Measurements from ENCODE around the gene MTF1.

MTF1 gene

DNA sequence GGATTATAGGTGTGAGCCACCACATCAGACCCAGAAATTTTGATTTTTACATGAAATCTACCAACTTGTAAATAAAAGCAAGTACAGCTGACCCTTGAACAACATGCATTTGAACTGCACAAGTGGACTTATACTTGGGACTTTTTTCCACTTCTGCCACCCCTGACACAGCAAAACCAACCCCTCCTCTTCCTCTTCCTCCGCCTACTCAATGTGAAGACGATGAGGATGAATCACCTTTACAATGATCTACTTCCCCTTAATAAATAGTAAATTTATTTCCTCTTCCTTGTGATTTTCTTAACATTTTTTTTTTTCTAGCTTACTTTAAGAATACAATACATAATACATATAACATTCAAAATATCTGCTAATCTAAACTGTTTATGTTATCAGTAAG lies 33.9 kb downstream of the MTF1 start:
- no peak for DNase-seq

DNA sequence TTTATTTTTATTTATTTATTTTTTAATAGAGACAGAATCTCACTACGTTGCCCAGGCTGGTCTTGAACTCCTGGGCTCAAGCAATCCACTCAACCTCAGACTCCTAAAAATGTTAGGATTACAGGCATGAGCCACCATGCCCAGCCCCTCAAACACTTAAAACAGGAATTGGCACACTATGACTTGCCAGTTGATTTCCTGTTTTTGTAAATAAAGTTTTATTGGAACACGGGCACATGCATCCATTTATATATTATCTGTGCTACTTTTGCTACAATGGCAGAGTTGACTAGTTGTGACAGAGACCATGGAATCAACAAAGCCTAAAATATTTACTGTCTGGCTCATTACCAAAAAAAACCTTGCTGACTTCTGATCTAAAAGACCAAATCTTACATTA lies 35.4 kb downstream of the MTF1 start:
- no peak for DNase-seq

DNA sequence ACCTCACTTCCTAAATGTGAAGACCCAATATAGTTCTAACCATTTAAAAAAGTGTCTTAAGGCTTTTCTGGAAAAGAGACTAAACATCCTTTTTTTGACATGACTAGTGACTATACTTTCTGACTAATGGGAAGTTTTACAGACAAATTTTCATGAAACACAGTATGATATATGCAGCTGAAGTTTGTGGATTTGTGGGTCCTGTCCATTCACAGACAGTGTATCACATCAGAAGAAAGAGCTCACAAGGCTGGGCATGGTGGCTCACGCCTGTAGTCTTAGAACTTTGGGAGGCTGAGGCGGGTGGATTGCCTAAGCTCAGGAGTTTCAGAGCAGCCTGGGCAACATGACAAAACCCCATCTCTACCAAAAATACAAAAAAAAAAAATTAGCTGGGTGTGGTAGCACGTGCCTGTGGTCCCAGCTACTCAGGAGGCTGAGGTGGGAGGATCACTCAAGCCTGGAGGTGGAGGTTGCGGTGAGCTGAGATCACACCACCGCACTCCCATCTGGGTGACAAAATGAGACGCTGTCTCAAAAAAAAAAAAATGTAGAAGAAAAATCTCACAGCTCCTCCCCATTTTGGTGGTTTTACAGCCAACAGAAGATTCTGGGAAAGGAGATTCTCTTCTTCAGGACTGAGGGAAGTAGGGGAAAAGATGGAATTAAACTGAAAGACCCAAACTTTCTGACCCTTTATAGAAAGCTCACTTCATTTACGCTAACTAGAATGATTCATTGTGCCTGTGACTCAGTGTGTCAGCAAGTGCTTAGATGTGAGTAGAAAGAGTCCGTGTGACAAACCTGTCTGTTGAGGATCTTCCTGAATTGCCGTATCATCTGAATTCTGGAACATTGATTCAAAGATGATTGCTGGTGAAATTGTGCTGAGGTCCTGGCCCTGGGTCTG lies 36.2 kb downstream of the MTF1 start:
- no peak for DNase-seq

DNA sequence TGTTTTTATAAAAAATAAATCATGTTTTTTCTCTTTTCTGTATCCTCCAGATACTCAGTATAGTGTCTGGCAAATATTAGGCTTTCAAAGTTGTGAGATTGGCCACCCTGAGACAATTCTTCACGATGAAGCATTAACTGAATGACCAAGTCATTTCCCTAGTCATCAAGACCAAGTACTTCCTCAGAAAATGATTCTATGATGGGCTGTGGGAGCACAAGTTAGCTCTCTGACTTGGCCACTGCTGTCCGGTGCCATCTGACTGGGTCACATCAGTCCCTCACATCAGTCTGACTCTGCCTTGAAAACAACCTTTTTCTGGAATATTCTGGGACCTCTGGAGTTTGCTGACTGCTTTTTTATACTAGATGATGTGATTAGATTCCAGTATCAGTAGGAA lies 37.9 kb downstream of the MTF1 start:
- DNase-seq = no peak

DNA sequence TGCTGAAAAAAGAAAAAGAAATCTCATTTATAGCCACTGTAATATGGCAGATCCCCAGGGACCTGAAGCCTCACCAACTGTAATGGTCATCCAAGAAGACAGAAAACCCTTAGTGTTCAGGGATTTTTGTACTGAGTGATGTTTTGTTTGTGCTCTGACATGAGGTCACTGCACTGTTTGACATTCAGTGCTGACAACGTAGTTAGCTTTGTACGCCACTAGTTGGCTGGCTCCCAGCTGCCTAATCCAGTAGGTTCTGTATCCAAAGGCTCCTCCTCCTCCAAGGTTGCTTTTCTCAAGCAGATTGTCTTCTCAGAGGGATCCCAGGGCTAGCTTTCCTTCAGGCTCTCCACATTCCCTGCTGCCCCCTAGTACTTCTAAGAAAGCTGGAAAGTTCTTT lies 41.9 kb downstream of the MTF1 start:
- DNase-seq = no peak

DNA sequence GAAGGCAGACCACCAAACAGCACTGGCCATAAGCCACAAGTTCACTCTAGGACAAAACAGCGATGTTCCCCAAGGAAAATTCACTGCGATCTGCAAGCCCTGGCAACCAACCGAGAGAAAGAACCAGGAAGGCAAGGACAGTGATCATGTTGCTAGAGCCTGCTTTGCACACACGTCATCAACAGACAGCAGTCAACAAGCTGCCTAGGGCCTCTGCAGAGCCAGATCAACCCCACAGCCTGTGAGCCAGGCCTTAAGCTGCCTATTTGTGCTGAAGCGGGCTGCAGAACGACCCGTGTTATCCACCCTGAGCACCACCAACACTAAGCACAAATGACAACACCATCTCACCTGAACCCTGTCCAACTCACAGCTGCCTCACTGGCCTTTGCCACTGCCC lies 45.1 kb downstream of the MTF1 start:
- DNase-seq = no peak

DNA sequence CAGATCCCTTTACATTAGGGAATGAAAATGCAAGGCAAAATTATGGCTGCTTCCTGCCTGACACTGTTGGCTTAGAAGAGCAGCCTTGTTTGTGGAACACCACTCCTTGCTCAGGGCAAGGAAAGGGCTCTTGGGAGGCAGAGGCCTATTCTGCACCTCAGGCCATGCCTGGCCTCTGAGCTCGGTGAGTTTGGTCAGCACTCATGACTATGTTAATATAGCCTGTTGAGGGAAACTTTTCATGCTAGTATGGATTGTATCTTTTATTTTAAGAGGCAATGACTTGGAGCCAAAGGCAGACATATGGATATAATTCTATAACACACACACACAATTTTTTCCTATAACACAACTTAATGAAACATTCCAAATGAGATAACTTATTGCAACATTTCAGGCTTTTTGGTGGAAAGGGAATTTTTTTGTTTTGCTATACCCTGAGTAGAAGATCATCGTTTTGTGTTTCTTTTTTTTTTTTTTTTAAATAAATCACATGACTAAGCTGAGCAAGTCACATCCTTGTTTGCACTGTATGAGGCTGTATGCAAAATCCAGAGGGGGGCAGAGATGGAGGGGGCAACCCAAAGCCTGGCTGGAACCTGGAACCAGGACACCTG lies 45.8 kb downstream of the MTF1 start:
- no peak for DNase-seq

DNA sequence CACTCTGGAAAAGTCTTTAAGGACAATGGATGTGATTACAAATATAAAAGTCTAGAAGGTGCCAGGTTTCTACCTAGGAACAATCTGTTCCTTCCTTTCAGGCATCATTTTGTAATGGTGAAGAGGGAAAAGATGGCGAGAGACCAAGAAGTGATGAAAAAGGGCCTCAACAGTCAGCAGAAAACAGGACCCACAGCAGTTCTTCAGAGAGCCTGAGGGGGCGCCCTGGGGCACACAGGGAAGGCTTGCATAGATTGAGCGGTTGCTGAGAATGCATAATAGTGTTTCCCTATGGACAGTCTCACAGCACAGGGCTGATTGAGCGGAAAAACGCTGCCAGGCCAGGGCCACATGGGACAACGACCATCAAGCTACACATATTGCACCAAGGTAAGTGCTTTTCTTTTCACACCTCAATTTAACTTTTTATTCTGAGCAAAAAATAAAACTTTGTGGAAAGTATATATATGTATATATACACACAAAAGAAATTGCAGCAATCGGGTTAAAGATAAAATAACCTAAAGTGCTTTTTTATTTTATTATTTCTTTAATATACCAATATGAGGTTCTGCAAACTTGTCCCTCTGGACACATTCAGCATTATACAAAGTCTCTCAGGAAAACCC lies 48.3 kb downstream of the MTF1 start:
- DNase-seq = peak; percentile 27

DNA sequence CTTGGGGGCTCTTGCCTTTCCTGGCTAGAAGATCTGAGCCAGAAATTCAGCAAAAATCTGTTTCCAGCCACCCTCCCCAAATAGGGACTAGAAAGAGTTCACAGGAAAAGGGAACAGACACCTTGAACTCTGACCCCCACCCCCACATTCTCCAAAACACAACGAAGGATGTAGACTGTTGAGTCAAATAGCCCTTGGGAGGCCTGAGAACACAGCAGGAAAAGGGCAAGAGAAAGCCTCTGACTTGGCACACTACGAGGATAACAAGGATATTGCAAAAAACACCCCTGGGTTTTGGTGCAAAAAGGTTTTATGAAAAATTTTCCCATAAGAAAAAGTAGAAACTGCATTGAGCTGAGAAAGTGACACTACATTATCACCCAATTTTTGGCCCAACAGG lies 49.5 kb downstream of the MTF1 start:
- no peak for DNase-seq

DNA sequence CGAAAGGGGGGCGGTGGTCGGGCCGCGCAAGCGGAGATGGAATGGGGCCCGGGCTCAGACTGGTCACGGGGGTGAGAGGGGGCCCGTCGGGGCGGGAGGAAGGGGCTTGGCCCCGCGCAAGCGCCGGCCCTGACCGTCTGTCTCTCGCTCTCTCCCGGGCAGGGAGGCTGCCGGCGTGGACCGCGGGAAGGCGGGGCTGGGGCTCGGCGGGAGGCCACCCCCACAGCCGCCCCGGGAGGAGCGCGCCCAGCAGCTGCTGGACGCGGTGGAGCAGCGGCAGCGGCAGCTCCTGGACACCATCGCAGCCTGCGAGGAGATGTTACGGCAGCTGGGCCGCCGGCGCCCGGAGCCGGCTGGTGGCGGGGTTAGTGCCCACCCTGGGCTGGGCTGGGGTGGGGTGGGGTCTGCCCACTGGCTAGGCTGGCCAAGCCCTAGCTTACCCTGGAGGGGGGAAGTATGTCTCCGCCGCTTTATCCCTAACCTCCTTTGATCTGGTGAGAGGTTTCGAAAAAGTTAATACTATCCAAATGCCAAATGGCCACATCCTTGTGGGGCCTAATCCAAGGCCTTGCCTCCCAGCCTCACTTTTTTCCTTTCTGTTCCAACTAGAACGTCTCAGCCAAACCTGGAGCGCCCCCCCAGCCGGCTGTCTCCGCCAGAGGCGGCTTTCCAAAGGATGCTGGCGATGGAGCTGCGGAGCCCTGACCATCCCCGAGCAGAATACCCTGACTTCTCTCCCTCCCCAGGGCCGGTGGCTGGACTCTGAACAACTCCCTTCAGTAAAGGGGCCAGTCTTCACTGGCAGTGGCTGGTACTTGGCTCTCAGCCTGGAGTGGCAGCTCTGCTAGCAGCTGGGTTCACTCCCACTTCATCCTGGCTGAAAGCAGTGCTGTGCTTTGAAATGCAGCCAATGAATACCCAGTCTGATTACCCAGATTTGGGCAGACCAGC lies 50.7 kb downstream of the MTF1 start:
- DNase-seq = no peak

DNA sequence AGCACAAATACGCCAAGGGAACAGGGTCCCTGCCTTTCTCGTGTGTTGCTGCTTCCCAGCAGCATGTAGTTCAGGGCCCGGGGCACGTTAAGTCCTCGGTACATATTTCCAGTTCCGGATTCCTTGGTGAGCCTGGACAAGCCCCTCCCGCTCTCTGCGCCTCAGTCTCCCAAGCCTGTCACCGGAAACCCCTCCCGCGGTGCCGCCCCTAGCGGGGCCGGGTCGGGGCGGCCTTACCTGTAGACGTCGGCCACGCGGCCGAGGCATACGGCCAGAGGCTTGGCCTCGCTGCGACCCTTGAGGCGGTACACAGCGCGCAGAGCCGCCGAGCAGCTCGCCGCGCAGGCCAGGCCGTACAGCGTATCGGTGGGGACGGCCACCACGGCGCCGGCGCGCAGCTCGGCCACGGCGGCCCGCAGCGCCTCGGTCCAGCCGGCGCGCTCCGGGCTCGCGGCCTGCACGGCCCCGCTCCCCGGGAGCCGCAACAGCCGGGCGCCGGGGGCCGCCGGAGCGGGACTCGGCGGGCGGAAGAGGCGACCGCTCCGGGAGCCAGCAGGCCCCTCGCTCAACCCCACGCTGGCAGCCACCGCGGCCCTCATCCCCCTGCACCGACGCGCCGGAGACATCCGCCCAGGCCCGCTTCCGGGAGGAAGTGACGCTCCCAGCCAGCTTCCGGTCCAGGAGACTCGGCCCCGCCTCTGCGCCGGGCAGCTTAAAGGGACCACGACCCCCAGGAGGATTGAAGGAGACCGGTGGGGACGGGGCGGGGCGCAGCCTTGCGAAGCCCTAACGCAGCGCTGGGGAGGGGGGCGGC lies 51.6 kb downstream of the MTF1 start, which contains the start of the genes C1orf122 and YRDC:
Gene C1orf122 (plus strand): TSS at position 236 of the 814 bp plus-strand sequence. CDS start 615 bp downstream, outside the sequence.
Gene YRDC (minus strand): TSS at position 654 of the 814 bp plus-strand sequence. CDS start 28 bp downstream, at position 626.
- peak; percentile 43 for DNase-seq

DNA sequence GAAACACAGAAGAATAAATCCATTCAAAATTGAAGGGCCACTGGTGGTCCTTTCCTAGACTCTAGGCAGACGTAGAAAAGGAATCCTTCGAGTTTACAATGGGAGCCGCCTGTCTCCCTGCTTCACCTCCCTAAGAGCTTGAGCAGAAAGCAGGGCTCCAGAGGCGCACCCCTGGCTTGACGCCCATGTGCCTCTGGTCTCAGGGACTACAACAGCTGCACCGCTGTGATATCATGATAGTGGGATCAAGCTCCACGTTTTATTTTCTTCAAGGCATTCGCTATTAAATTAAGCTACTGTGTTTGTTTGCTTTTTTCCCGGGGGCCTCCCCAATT lies 52.2 kb downstream of the MTF1 start:
- DNase-seq = no peak

DNA sequence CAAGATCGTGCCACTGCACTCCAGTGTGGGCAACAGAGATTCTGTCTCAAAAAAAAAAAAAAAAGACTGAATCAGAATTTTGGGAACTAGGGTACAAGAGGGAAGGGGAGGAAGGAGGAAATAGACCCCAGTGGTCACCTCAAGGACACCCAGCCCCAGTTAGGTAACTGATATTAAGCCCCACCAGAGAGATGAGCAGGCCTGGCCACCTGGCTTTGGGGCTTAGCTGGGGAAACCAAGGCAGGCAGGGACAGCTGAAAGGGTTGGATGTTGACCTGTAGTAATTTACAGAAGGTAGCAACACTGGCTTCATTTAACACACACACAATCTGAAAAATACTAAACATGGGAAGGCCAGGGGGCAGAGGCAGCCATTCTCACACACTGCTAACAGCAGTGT lies 57.0 kb downstream of the MTF1 start:
- no peak for DNase-seq

DNA sequence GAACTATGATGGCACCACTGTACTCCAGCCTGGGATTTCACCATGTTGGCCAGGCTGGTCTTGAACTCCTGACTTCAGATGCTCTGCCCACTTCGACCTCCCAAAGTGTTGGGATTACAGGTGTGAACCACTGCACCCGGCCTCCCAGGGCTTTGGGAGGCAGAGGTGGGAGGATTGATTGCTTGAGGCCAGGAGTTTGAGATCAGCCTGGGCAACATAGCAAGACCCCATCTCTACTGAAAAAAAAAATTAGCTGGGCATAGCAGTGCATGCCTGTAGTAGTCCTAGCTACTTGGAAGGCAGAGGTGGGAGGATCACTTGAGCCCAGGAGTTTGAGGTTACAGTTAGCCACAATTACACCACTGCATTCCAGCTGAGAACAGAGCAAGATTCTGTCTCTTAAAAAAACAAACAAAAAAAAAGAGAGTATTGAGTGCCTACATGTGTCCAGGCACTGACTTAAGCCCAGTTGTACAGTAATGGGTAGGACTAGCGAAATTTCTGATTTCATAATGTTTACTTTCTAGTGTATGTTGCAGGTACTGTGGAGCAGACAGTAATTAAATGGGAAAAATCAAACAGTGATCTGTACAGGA lies 61.5 kb downstream of the MTF1 start:
- no peak for DNase-seq

DNA sequence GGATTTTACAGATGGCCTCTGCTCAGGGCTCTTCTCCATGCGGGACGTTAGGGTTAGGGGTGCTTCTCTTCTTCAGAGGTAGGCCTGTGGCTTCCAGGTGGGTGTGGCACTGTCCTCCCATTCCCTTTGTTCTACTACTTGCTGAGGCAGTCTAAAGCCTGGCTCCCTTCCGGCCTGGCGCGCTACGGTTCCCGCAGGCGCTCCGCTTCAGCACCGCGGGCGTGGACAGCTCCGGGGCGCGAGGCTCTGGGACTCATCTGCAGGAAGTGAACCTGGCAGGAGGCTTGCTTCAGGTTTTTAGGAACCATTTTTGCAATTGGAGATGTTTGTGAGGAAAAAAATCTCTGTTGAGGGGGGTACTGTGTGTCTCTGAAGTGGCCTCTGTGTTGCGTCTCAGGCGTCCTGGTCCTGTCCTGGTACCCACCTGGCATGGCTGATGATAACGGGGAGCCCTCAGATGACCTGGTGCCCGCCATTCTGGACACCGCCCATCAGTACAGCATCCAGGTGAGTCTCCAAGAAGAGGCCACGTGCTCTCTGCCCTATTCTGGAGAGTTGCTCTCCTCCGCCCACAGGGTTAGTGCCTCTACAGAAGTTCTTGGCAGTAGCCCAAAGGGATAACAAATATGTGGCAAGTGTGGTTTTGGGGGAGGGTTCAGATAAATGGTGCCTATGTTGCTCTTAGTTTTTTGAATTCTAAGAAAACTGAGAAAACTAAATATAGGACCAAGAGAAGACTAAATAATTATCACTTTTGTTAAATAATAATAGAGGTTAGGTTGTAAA lies 63.9 kb downstream of the MTF1 start:
- no peak for DNase-seq

DNA sequence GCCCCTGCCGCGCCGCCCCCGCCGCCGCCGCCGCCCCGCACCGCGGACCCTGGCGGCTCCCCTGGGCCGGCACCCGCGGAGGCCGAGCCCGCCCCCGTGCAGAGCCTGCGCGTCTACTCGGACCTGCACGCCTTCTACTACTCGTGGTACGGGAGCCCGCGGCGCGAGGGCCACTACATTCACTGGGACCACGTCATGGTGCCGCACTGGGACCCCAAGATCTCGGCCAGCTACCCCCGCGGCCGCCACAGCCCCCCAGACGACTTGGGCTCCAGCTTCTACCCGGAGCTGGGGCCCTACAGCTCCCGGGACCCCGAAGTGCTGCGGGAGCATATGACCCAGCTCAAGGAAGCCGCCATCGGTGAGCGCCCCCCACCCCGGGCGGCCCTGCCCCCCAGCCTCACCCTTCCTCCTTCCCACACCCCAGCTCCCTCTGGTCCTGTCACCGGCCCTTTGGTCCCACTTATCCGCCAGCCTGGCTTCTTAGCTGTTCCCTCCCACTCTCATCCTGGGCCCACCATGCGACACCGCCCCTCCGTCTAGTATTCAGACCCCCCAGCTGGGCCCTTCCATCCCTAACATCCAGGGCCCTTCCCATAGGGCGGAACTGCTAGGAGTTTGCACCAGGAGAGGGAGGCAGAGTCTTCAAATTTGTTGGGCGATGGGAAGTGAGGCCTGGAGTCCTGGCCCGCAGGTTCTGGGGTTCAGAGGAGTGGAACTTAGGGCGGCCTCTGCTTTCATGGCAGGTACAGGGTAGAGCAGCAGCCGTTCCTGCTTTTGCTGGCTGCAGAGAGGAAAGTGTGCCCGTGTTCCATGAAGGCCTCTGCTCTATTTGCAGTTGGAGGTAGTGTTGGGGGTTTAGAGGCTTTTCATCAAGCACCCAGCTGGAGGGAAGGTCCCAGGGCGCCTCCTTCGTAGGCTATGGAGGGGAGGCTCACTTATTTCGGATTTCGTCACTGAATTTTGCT lies 64.7 kb downstream of the MTF1 start:
- DNase-seq = no peak

DNA sequence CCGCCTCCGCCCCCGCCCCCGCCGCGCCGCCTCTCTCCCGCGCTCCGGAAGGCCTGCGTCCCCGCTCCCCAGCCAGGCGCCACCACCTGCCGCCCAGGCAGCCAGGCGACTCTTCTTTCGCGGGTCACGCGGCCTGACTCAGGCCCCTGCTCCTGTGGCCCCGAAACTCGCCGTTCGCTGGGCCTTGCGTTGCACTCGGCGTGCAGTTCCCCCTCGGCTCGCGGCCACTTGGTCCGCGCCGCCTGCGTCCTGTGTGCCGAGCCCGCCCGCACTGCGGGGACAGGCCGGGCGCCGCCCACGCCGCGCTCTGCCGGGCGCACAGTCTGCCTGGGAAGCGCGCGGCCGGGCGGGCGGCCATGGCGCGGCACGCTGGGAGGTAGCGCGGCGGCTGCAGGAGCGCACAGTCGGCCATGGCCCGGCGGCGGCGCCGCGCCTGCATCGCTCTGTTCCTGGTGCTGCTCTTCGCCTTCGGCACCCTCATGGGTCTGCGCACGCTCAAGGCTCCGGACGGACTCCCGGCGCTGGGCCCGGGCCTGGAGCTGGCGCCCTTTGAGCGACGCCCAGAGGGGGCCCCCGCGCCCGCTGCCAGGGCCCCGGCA lies 65.5 kb downstream of the MTF1 start, which contains the start of gene MANEAL:
Gene MANEAL (plus strand): TSS at position 75 of the 599 bp plus-strand sequence. CDS start 336 bp downstream, at position 411.
- DNase-seq = no peak

DNA sequence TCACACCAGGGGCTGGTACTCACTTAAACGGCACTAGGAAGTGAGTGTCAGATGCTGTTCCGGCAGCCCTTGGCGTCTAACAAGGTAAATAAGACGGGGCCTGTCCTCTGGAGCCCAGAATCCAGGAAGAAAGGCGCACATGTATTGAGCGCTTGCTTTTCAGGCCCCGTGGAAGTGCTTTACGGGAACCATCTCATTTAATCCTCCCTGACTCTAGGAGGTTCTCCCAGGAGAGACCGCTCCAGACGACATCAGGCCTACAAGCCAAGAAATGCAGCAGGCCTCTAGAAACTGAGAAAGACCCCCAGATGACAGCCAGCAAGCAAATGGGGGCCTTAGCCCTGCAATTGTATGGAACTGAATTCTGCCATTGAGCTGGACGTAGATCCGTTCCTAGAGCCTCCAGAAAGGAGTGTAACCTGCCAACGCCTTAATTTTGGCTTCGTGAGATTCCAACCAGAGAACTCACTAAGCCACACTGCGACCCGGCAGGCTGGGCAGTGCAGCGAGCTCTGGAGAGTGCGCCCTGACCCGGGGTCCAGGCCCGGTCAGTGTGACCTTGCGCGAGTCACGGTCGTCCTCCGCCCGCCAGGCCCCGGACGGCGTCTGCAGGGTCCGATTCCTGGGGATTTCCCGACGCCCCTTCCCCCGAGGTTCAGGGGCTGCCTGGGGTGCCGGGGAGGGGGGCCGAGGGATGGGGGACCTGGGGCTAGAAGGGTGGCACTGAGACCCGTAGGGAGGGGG lies 66.3 kb downstream of the MTF1 start:
- no peak for DNase-seq

Measured in NCI-H524 treated with DMSO at 0.1 percent for 48 hours (cell line).